GM11168 (cell line): ENCODE results near the gene PRR3.

Experiments
- in situ Hi-C: fragments of 300-500 bp; cut with MboI; formaldehyde crosslinking; loops from one replicate; pipeline ENCODE4 v1.12.0; 2022; ENCODE audit warnings: low sequenced_read_pairs; ENCODE audit not compliant: unreplicated experiment

The PRR3 gene

GRCh38 chr6:30603961-30604360 is 46.9 kb downstream of the PRR3 start:
- in situ Hi-C loops = no loop called here

GRCh38 chr6:30610065-30610464 is 53.0 kb downstream of the PRR3 start:
- in situ Hi-C loops = no loop called here

GRCh38 chr6:30611150-30611855 is 54.2 kb downstream of the PRR3 start:
- in situ Hi-C loops = no loop called here

- in situ Hi-C loops = no loop called here
Observed at GRCh38 chr6:30611856-30612194, 54.7 kb downstream of the PRR3 start.

GRCh38 chr6:30612213-30612612 is 55.1 kb downstream of the PRR3 start:
- in situ Hi-C loops = no loop called here

- in situ Hi-C loops = no loop called here
Observed at GRCh38 chr6:30612687-30613248, 55.7 kb downstream of the PRR3 start.
